Activated T-cell treated with anti-CD3 and anti-CD28 coated beads, Interleukin-2, amount 50 U/mL, for 72 hours (primary cell): ENCODE results near the gene LRPPRC. TPM values are rescaled to one million over a fixed set of nuclear protein-coding genes. Genes with fewer than 3 reads are reported as not detected.
A peak's percentile ranks its signal among the peaks of the same experiment; 100 is the strongest.

Source experiments
- ATAC-seq, 2 donors: fragments of 150-1000 bp; cut with Tn5 transposase; replicated peaks in 1 of 2; 2 replicates each; pipeline ENCODE4 v1.10.0; 2021; ENCODE audit warnings: moderate library complexity in 2 of 2, mild to moderate bottlenecking in 1 of 2
- DNase-seq, 2 donors: peaks; one replicate each; pipeline ENCODE4 v3.0.0; 2021 to 2022; ENCODE audit warnings: mixed read lengths in 1 of 2
- H3K27ac Mint-ChIP-seq: one replicate; pipeline ENCODE4 v1.8.0; 2022; ENCODE audit warnings: mild to moderate bottlenecking, moderate library complexity, mixed read lengths
- H3K27me3 Mint-ChIP-seq: one replicate; pipeline ENCODE4 v1.8.0; 2022; ENCODE audit warnings: low read depth, mixed read lengths
- H3K36me3 Mint-ChIP-seq, 2 donors: one replicate each; pipeline ENCODE4 v1.8.0; 2022; ENCODE audit warnings: mixed read lengths in 2 of 2, mild to moderate bottlenecking in 1 of 2; ENCODE audit not compliant: insufficient read depth in 2 of 2
- H3K4me1 Mint-ChIP-seq: one replicate; pipeline ENCODE4 v1.8.0; 2022; ENCODE audit warnings: low read depth, mixed read lengths
- H3K4me3 Mint-ChIP-seq, 2 donors: one replicate each; pipeline ENCODE4 v1.8.0; 2022; ENCODE audit warnings: mild to moderate bottlenecking in 2 of 2, mixed read lengths in 2 of 2, moderate library complexity in 2 of 2
- H3K9me3 Mint-ChIP-seq, 2 donors: one replicate each; pipeline ENCODE4 v1.8.0; 2022; ENCODE audit warnings: mixed read lengths in 2 of 2
- total RNA-seq, 2 donors: library from RNA; stranded (reverse); gene quantifications; one replicate each; pipeline ENCODE4 v1.2.3, GENCODE V29; 2022

Gene LRPPRC
- total RNA-seq, 2 donors from 2014 or later, result 121 to 149 TPM

DNA sequence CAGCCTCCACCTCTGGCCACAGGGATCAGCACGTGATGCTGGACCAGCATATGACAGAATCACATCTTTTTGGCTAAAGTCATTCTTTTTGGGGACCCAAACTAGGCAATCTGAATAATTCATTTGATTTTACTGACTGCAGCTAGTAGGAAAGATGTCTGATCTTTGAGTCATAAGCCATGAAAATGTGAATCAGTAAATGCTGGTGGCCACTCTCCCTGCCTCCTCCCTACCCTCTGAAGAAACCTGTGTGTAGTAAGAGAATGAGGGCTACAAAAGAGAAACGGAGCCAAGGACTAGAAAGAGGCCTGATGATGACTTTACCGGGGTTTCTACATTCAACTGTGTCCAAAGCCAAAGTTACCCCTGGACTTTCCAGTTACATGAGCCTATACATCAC, 10.1 kb upstream of the LRPPRC start:
- H3K27ac Mint-ChIP-seq, result peak overlapping the region; percentile 86
- DNase-seq (no peak), ATAC-seq (peak in 1 of 2 donors; percentile 47)
- H3K36me3 Mint-ChIP-seq, result no peaks in the 10 kb centered on the region
- peaks cover 12% of the 10 kb centered on the region for H3K4me1 Mint-ChIP-seq
- H3K4me3 Mint-ChIP-seq, result peak overlapping the region in 1 of 2 donors; percentile 72
- no peaks in the 10 kb centered on the region for H3K9me3 Mint-ChIP-seq
- H3K27me3 Mint-ChIP-seq, result peaks cover 15% of the 10 kb centered on the region

DNA sequence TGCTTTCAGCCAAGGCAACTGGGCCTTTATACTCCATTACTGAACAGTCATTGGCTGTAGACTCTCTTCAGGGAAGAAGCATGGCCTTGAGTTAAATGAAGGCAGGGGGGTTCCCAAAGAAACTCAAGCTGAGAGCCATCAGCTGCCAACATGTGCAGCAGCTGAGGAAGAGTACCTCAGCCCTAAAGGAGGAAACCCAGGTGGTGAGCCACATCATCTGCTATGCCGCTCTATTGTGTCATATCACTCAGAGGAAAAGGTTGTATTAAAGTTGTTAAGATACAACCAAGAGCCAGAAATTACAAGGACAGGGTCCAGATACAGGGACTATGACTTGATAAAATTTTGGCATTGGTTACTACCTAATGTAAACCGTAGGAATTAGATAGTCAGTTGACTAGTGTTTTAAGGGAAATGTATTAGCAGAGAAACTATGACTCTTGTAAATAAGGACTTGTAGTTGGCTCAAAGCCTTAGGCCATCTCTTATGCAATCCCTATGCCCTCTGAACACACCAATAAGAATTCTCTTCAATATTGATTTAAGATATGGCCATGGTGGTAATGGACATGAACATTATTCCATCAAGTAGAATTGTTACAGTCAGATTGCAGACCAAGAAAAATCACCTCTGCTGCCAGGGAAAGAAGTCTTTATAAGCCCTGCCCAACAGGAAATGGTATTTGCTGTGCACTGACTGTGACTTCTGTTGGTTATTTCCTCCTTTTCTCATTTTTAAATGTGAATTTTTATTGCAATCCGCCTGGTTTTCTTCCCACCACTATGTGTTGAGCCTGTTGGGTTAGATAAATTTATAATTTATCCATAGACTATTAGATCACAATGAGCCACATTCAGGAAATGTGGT, 9.2 kb upstream of the LRPPRC start:
- ATAC-seq (peak; percentile 25 to 69), DNase-seq (no peak)
- Mint-ChIP-seq H3K27ac (peak overlapping the region; percentile 86), H3K27me3 (peaks cover 12% of the 10 kb centered on the region), H3K4me1 (peaks cover 12% of the 10 kb centered on the region), H3K9me3 (no peaks in the 10 kb centered on the region), H3K36me3 (no peaks in the 10 kb centered on the region), H3K4me3 (peak overlapping the region; percentile 4 to 72)

DNA sequence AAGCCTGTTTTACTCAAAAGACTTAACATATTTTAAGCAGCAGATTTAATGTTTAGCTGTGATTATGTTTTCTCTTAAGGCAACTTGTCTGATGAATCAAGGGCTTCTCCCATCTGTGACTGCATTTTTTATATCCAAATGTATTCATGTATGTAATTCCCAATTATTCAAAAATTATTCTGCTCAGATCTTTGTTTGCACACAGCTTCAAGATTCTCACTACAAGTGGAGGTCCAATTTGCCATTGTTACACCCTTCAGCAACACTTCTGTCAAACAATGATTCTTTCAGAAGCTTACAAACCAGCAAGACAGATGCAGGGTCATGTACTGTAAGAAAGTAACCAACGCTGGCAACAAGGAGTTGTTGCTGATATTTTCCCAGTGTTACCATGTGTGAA, 5.9 kb upstream of the LRPPRC start:
- Mint-ChIP-seq H3K27me3 (peaks cover 7% of the 10 kb centered on the region), H3K4me1 (peaks cover 17% of the 10 kb centered on the region), H3K36me3 (no peaks in the 10 kb centered on the region), H3K27ac (no peak overlapping the region), H3K4me3 (no peak overlapping the region), H3K9me3 (no peaks in the 10 kb centered on the region)
- no peak for DNase-seq
- ATAC-seq, result no peak

DNA sequence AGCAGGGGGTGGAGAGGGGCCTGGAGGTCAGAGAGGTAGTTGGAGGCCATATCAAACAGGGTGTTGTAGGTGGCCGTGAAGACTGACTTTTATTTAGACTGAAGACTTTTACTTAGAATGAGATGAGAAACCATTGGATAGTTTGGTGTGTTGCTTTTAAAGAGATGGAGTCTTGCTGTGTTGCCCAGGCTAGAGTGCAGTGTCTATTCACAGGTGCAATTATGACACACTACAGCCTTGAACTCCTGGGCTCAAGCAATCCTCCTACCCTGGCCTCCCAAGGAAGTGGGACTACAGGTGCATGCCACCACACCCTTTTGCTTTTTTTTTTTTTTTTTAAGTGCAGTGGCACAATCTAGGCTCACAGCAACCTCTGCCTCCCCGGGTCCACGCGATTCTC, 2.5 kb upstream of the LRPPRC start:
- ATAC-seq, result no peak
- Mint-ChIP-seq H3K4me3 (peak overlapping the region in 1 of 2 donors; percentile 5), H3K27me3 (peaks cover 7% of the 10 kb centered on the region), H3K36me3 (peaks cover 6 to 16% of the 10 kb centered on the region in 2 donors), H3K27ac (no peak overlapping the region), H3K4me1 (peaks cover 22% of the 10 kb centered on the region), H3K9me3 (no peaks in the 10 kb centered on the region)
- no peak for DNase-seq

DNA sequence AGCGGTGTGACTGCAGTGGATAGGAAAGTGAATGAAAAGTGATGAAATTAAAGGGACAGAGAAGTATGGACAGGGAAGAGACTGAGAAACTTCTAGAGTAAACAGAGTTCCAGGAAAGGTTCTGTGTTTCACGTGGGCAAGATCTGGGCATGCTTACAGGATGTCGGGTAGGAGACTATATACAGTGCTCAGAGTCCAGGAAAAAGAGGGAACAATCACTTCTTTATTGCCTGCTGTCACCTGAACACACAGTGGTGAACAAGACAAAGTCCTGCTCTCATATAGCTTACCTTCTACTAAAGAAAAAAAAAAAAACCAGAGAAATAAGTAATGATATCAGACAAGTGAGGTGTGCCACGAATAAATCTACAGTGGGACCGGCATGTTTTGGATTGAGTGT, 2.4 kb downstream of the LRPPRC start:
- H3K4me3 Mint-ChIP-seq, result peak overlapping the region; percentile 88 to 91
- no peaks in the 10 kb centered on the region for H3K9me3 Mint-ChIP-seq
- ATAC-seq (no peak), DNase-seq (no peak)
- H3K27me3 Mint-ChIP-seq, result no peaks in the 10 kb centered on the region
- peaks cover 51% of the 10 kb centered on the region for H3K4me1 Mint-ChIP-seq
- peaks cover 24 to 40% of the 10 kb centered on the region in 2 donors for H3K36me3 Mint-ChIP-seq
- H3K27ac Mint-ChIP-seq, result peak overlapping the region; percentile 67

DNA sequence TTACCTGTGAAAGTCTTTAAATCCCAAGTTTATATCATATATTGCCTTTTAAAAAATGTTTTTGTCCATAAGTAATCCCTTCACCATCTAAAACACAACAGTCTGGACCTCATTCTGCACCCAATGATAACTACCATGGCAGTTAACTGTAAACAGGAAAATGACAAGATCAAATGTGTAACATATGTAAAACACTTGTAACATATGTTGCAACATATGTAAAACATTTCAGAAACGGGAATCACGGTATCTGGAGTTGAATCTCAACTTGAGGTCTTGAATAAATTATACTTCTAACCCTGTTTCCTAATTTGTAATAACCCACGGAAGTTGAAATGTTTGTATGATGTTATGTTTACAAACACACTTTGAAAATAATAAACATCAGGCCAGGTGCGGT, 6.2 kb downstream of the LRPPRC start:
- peaks cover 26 to 46% of the 10 kb centered on the region in 2 donors for H3K36me3 Mint-ChIP-seq
- H3K4me1 Mint-ChIP-seq, result peaks cover 66% of the 10 kb centered on the region
- no peaks in the 10 kb centered on the region for H3K27me3 Mint-ChIP-seq
- H3K27ac Mint-ChIP-seq, result no peak overlapping the region
- ATAC-seq, result no peak
- no peak for DNase-seq
- no peak overlapping the region for H3K4me3 Mint-ChIP-seq
- no peaks in the 10 kb centered on the region for H3K9me3 Mint-ChIP-seq

DNA sequence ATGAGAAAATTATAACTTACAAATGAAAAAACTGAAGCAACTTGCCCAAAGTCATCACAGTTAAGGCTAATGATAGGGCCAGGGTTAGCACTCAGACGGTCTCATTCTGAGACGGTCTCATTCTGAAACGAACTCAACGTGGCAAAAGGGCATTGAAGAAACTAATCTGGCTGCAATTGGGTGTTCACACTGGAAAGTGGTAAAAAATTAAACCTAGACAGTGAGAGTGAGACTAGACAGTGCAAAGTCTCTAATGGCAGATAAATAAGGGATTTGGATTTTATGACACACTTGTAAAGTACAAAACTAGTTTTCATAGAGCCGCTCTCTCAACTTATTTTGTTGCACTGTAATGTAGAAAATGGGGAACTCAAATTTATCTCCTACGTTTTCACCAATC, 9.2 kb downstream of the LRPPRC start:
- H3K9me3 Mint-ChIP-seq, result no peaks in the 10 kb centered on the region
- peak overlapping the region; percentile 60 for H3K27ac Mint-ChIP-seq
- H3K4me1 Mint-ChIP-seq, result peaks cover 52% of the 10 kb centered on the region
- no peaks in the 10 kb centered on the region for H3K27me3 Mint-ChIP-seq
- H3K4me3 Mint-ChIP-seq, result no peak overlapping the region
- ATAC-seq (no peak), DNase-seq (no peak)
- peaks cover 12 to 26% of the 10 kb centered on the region in 2 donors for H3K36me3 Mint-ChIP-seq

DNA sequence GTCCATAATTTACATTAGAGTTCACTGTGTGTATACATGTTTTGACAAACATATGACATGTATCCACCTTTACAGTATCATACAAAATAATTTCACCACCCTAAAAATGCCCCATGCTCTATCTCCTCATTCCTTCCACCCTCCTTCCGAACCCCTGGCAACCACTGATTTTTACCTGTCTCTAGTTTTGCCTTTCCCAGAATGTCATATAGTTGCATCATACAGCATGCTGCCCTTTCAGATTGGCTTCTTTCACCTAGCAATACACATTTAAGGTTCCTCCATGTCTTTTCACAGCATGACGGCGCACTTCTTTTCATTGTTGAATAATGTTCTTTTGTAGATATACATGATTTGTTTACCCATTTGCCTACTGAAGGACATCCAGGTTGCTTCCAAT, 10.4 kb downstream of the LRPPRC start:
- Mint-ChIP-seq H3K27me3 (no peaks in the 10 kb centered on the region), H3K9me3 (no peaks in the 10 kb centered on the region), H3K4me3 (peak overlapping the region; percentile 1 to 21), H3K4me1 (peaks cover 47% of the 10 kb centered on the region), H3K27ac (peak overlapping the region; percentile 60), H3K36me3 (peaks cover 10 to 28% of the 10 kb centered on the region in 2 donors)
- ATAC-seq (peak; percentile 49 to 89), DNase-seq (peak in 1 of 2 donors; percentile 29)

DNA sequence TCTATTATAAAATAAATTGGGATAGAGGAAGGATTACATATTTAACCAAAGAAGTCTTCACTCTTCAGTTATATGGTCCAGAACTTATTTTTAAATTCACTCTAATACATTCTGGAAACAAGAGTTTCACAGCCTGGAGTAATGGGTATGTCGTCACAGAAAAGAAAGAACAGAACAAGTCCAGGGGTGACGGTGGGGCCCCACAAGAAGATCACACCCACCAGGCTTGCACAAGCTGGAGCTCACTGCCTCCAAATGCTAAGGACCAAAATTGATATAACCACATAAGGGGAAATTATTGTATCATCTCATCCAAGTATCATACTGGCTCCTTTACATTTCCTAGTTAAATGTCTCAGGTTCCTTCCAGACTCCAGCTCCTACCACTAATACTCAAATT, 11.3 kb downstream of the LRPPRC start:
- ATAC-seq (no peak), DNase-seq (no peak)
- peaks cover 8 to 26% of the 10 kb centered on the region in 2 donors for H3K36me3 Mint-ChIP-seq
- peaks cover 45% of the 10 kb centered on the region for H3K4me1 Mint-ChIP-seq
- no peaks in the 10 kb centered on the region for H3K9me3 Mint-ChIP-seq
- no peaks in the 10 kb centered on the region for H3K27me3 Mint-ChIP-seq
- H3K27ac Mint-ChIP-seq, result peak overlapping the region; percentile 60
- no peak overlapping the region for H3K4me3 Mint-ChIP-seq

DNA sequence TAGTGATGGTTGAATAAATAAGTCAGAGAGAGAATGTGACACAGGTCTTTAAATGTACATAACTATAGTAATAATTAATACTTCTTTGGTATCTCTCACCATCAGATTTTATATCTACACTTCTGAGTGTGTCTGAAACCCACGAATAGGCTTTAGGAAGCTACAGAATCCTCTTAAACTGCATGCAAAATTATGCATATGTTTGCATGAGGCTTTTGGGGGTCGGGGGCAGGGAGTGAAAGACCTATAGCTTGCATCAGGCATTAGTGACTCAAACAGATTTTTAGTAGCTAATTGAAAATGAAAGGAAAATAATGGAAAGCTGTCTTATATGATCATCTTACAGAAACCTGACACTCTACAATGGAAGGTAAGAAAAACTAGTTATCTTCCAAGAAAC, 14.9 kb downstream of the LRPPRC start:
- Mint-ChIP-seq H3K36me3 (peaks cover 4 to 24% of the 10 kb centered on the region in 2 donors), H3K27me3 (no peaks in the 10 kb centered on the region)
- peak in 1 of 2 donors; percentile 14 for ATAC-seq

DNA sequence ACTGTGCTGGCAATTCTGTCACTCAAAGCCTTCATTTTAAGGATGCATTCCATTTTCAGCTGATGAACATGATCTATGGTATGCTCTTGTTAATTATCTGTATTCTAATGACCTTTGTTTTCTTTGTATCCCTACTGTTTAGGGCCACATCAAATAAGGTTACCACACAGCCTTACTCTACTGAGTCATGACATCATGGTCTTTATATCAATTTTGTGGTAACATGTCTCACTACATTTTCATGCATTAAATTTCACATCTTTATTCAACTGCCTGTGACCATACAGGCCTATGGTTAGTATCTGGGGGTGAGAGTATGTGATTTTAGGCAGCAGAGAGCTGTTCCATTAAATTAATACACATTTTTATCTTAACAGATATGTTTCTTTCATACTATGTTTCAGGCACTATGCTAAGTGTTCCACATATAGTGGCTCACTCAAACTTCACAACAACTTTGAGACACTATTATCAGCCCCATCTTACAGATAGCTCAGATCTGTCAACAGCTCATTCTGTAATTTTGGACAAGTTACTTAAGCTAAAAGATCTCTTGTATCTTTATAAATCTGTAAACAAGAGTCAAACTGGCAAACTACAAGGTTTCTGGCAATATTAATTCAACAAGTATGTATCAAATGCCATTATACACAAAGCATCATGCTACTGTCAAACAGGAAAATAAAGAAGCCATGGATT, 18.0 kb downstream of the LRPPRC start:
- Mint-ChIP-seq H3K27me3 (no peaks in the 10 kb centered on the region), H3K27ac (peak overlapping the region; percentile 30), H3K36me3 (peaks cover 0 to 34% of the 10 kb centered on the region in 2 donors), H3K4me1 (peaks cover 9% of the 10 kb centered on the region), H3K9me3 (no peaks in the 10 kb centered on the region), H3K4me3 (no peak overlapping the region)
- DNase-seq (no peak), ATAC-seq (peak in 1 of 2 donors; percentile 21)

More for the DNA sequence above, 14.9 kb downstream of the LRPPRC start:
- Mint-ChIP-seq H3K4me3 (no peak overlapping the region), H3K4me1 (peaks cover 36% of the 10 kb centered on the region), H3K27ac (no peak overlapping the region), H3K9me3 (no peaks in the 10 kb centered on the region)
- DNase-seq, result no peak

DNA sequence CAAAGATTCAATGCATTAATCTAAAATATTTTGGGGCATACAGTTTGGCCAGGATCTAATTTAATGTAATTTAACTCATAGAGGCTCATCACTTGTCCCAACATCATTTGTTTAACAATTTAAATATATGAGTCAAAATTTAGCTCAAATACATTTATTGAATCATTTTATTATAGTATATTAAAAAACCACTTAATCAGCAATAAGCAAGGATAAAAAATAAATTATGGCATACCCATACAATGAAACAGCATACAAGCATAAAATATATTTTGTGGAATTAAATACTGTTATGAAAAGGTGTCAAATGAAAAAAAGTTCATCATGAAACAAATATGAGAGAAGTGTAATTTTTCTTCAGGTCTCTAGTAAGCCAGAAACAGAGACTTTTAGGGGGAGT, 34.9 kb downstream of the LRPPRC start:
- no peaks in the 10 kb centered on the region for H3K27me3 Mint-ChIP-seq
- H3K36me3 Mint-ChIP-seq, result peaks cover 6 to 27% of the 10 kb centered on the region in 2 donors
- ATAC-seq, result no peak
- DNase-seq, result no peak
- no peak overlapping the region for H3K27ac Mint-ChIP-seq
- H3K4me1 Mint-ChIP-seq, result no peaks in the 10 kb centered on the region
- no peaks in the 10 kb centered on the region for H3K9me3 Mint-ChIP-seq
- no peak overlapping the region for H3K4me3 Mint-ChIP-seq
